Measurements from ENCODE around the gene CCDC71L. TPM values are rescaled to one million over a fixed set of nuclear protein-coding genes. Genes with fewer than 3 reads are reported as not detected.

CCDC71L gene
- total RNA-seq, 5 donors from 2014 or later (not counting 1 experiment from before 2014, with no cell fraction given): 13.0 to 21.9 (median 14.0) TPM

Other genes starting within 250 kb of the CCDC71L start
- 10 to 100 TPM; 27.8 to 33.7 (median 28.4) TPM for gene PIK3CG, start 204.1 kb upstream of the CCDC71L start, total RNA-seq